HG03175 (cell line): ENCODE measurements around the gene C18orf63.
A peak's percentile ranks its signal among the peaks of the same experiment; 100 is the strongest.
"Not testable (repeated sequence)": the region's sequence is repeated elsewhere in the genome, so short reads cannot be mapped to it uniquely, and the experiment has no call there.

Experiments used
- ATAC-seq: cut with Tn5 transposase; IDR thresholded peaks from one replicate; pipeline ENCODE4 v1.9.1; 2021; ENCODE audit warnings: mild to moderate bottlenecking, moderate library complexity; ENCODE audit not compliant: unreplicated experiment

Gene C18orf63

DNA sequence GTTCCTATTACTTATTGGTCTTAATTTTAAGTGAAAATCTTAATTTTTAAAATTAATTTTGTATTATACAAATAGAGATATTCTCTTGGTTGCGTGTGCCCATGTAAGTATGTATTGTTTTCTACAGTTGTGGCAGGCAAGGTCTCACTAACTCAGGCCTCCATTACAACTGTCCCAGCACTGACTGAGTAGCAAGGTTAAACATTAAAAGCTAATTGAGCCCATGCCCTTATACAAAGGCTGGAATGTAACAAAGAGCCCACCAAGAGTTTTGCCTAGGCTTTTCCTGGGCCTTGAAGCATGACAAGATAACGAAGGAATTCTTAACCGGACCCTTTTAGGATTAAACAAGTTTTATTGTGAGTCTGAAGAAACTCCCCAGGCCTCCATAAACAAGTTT, 11.2 kb downstream of the C18orf63 start:
- not testable (repeated sequence) for ATAC-seq

DNA sequence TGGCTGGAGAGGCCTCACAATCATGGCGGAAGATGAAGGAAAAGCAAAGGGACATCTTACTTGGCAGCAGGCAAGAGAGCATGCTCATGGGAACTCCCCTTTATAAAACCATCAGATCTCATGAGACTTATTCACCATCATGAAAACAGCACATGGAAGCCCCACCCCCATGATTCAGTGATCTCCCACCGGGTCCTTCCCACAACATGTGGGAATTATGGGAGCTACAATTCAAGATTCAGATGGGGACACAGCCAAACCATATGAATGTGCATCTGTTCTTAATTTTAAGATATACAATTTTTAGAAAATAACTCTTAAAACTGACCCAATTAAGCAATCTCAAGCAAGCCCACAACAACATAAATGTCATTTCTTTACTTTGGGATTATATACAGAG, 12.6 kb downstream of the C18orf63 start:
- no peak for ATAC-seq

DNA sequence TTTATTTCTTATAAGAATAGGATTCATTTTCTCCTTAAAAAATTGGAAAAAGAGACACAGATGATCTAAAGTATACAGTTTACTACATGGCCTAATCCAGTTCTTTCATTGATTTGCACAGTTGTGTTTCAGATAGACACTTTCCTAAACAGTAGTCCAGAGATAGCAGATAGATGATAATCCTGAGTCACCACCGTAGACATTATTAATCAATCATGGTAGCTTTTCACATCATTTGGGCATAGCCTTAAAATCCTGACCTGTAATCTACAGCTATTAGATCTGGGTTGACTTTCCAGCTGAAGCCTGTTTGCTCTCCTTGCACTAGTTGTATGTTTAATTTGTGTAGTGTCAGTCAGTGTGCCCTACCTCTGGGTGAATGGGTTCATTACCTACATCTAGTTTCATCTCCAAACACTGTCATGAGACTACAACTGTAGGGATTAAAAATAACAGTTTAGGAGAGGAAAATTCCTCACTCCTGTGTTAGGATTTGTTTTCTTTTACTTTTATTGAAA, 14.1 kb downstream of the C18orf63 start:
- ATAC-seq = no peak

DNA sequence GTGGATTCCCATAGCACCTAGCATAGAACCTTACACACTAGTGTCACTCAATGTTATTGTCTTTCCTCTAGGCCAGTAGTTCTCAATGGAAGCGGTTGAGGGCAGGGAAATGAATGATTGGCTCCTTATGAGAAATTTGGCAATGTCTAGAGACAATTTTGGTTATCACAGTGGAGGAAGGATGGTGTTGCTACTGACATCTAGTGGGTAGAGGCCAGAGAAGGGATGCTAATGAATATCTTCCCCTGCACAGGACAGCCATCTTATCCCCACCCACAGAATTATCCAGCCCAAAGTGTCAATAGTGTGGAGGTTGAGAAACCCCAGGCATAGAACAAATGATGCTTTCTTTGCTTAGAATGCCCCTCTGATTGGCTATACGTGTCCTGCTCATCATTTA, 15.8 kb downstream of the C18orf63 start:
- ATAC-seq = no peak

DNA sequence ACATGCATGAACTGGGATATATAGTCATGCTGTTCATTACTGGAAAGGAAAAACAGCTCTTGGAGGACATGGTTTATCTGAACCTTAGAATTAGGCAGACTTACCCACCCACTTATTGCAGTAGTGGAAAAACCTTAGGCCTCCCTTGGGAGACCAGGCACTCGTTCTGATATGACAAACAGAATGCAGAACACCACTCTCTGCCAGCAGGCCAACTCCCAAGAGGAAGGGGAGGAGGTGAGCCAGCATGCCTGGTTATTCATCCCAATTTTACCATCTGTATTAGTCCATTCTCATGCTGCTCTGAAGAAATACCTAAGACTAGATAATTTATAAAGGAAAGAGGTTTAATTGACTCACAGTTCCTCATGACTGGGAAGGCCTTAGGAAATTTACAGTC, 17.5 kb downstream of the C18orf63 start:
- no peak for ATAC-seq

DNA sequence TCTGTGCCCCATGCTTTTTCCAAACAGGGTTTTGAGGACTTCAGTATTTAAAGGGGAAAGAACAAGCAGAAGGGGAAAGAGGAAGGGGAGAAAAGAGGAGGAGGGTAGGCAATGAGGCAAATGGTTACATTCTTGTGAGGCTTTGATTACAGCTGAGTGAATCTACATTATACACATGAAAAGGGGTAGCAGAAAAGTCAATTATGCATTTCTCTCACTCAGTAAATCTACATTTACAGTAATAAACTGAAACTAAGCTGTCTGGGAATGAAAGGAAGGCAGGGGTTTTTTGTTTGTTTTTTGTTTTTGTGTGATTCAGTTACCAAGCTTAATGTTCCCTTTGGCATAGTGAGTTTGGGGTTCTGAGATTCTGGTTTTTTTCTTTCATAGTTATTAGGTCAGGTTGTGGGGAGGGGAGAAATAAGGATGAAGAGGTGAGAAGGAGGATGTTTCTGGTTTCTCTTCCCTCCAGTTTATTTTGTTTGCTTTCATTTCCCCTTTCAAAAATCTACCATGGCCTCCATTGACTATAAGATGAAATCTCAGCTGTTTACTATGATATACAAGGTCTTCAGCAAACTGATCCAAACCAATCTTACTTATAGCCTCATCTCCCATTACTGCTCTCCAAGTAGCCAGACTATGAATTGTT, 18.7 kb downstream of the C18orf63 start:
- peak; percentile 72 for ATAC-seq

DNA sequence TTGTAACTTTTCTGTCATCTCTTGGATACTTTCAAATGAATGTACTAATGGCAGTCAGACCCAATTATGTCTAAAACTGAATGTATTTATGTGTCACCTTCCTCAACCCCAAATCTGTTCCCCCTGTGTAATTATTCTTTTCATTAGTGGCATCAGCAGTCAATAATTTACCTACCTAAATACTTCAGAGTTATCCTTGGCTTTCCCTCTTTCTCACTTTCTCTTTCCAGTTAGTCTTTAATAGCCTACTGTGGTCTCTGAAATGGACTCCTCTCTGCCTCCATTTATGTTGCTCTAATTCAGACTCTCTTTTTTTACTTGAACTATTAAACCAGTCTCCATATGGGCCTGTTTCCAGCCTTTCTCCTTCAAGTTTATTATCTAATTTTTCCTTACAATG, 21.0 kb downstream of the C18orf63 start:
- ATAC-seq = no peak

DNA sequence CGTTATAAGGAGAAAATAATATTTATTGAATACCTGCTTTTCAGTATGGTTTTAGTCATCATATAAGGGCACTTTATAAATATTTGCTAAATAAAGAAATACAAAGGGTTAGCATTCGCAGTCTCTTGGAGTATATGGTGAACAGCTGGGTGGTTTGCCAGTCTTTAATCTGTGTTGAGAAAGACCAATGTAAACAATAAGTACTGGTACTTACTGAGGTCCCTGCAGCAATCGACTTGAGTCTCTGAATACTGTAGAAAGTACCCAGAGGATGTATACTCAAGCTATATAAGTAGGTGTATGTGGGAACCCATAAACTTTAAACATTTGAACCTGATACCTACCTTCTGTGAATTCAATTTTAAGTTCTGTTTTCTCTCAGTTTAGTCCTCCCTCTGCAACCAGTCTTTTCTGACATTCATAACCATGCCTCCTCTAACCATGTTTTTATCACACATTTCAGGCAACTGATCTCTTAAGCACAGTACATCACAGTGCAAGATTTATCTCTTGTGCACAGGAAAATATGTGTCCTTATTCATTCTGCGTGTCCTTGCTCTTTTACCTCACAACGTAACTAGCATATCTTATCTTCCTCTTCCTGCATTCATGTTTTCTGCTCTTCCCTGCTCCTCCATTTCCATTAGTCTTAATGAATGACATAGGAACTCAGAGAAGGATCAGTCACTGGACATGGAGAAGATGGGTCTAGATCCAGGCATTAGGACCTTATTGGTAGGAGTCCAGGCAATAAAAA, 21.7 kb downstream of the C18orf63 start:
- no peak for ATAC-seq

DNA sequence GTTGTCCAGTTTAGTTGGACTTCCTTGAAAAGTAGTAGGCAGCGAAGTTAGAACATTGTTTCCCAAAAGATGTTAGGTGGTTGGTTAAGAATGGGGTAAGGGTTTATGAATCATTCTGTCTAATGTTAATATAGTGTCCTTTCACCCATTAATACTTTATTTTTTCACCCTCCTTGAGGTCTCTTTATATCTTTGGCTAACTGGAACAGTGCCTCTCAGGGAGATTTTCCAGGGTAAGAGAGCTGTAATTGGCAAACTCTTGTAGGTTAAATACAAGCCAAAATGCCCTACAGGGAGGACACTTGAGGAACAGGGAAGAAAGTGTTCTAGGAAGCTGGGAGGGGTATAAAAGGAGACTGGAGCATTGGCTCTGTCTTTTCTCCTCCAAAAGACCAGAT, 22.3 kb downstream of the C18orf63 start:
- ATAC-seq = no peak

DNA sequence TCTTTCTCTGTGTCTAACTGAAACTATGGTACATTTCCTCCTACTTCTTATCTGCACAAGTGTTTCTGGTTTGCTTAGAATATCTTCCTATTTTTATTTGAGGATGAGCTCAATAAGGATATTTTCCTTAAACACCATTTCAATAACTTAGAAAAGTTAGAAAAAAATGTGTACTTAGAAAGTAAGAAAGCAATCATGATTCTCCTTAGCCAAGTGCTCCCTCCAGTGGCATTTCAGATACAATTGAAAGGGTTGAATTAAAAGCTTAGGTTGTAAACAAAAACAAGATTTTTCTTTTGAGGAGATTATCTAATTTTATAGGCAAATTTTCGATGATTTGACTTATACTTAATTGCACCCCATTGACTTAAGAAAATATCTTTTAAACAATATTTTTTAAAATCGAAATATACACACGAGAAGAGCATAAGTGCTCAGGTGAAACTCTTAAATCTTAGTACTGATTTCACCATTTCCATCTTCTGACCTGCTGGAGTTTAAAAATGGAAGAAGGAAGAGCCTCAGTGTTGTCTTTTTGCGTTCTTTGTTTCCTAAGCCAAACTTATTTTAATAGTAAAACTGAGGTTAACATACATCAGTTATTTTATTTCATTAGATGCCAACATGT, 26.9 kb downstream of the C18orf63 start:
- ATAC-seq = no peak

DNA sequence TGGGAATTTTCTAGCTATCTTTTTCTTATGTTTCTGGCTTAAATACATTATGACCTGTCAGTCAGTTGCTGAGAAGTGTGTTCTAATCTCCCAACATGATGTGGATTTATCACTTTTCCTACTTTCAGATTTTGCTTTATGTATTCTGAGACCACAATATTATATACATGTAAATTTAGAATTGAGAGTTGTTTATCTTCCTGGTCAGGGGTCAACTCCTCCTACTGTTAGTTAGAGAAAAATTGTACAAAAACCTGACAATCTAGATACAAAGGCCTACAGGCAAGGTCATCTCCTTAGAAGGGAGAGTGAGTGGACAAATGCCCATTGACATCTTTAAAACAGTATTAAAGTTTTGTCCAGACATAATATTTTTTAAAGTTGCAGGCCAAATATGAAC, 30.6 kb downstream of the C18orf63 start:
- no peak for ATAC-seq

DNA sequence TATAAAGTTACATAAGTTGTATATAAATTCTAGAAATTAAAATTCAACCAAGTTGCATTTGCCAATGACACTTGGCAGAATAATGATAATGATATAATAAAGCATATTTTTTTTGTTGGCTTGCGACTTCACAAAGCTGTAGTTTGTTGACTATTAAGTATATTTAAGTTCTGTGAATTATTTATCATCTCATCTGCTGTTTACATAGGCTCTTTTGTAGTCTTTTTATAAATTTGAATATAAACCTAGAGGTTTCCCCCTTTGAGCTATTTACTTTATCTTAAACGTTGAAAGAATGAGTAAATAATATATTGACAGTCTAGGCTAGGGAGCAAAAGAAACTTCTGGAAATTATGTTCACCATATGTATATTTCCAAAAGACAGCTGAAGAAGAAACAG, 32.9 kb downstream of the C18orf63 start:
- ATAC-seq = no peak

DNA sequence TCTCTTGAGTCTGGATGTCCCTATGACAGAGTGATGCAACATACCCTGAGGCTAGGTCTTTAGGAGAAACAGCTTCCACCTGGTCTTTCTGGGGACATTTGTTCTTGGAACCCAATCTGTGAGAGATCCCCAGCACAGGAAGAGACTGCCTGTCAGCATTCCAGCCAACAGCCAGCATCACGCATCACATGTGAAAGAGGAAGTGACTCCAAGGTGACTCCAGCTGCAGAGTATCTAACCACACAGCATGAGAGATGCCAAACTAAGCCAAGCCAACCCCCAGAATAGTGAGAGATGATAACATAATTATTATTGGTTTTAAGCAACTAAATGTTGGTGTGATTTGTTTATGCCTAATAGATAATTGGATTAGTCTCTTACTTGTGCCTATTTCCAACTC, 35.7 kb downstream of the C18orf63 start:
- ATAC-seq = peak; percentile 75

DNA sequence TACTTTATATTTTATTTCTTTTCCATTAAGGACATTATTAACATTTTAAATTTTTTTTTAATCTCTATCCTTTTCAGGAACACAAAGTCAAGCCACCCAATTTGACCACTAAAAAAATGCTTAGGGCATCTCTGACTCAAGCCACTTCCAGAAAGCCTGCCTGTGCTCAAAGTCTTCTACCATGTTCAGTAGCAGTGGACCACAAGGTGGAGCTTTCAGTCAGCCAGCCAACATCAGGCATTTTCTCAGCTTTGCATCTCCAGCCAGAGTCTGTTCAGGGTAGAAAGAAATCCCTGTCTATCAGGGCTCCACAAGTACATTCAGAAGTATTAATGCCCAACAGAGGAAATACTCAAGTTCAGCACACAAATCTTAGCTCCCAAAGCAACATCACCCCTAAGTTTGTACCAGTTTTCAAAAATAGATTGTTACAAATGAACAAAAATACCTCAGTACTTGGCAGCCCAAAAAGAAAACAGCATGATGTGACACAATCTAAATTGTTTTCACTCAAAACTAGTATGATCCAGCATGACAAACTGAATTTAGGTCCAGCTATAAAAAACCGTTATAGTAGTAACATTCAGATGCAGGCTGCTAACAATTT, 37.6 kb downstream of the C18orf63 start:
- peak; percentile 58 for ATAC-seq

DNA sequence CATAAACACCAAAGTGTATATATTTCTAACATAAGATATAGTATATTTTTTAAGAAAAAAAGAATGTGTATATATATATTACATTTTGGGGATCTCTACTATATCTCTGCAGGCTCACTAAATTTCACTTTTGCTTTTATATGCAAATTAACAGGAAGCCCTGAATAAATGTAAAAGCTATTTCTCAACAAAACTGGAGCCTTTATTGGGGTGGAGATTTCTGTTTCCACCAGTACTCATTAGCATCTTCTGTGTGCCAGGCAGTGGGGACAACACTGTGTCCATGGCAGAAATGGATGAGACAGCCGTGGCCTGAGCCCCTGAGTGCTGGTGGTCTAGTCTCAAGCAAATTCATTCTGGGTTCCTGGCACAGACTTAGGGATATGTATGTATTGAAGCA, 41.3 kb downstream of the C18orf63 start:
- no peak for ATAC-seq

DNA sequence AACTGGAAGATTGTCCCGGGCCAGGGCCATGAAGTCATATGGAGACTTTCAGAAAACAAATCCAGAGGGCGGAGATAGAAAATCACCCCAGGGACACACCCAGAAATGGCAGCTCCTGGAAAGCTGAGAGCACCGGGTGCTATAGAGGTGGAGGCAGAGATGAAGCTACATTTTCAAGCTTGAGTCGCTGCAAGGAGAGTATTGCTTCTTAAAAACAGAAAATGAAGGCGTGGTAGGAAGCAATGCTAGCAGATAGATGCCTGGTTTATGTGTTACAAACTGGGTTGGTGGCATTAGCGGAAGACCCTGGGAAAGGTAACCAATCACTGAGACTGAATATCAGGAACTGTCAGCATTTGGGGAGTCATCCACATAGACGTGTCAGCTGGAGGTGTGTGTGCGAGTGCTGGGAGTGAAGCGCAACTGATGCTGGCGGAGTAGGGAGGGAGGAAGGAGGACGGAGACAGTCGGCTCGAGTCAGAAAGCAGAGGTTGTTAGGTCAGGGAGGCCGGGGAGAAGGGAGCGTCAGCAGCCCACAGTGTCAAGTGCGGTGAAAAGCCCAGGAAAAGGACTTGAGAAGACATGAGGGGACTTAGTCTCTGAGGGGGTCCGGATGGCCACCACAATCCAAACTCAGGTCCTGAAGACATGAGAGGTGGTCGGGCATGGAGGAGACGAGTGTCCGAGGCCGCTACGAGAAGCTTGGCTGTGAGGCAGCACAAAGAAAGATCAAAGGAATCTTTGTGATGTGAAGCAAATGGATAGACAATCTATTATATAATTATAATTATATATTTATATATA, 45.4 kb downstream of the C18orf63 start:
- ATAC-seq = no peak

DNA sequence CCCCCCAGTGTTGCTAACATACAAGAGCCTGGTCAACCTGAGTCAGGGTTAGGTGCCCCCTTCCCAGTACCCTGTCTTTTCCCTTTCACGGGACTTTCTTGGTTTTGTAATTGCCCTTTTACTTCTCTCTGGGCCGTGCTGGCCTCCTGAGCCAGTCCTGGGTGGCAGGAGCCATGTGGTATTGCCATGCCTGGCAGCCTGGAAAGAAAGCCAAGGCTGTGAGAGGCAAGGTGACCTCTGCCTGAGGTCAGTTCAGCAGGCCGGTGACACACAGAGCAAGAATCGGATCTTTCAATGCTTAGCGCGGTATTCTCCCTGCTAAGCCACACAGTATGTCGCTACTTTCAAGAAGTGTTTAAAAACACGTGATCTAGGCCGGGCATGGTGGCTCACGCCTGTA, 52.3 kb downstream of the C18orf63 start:
- no peak for ATAC-seq

DNA sequence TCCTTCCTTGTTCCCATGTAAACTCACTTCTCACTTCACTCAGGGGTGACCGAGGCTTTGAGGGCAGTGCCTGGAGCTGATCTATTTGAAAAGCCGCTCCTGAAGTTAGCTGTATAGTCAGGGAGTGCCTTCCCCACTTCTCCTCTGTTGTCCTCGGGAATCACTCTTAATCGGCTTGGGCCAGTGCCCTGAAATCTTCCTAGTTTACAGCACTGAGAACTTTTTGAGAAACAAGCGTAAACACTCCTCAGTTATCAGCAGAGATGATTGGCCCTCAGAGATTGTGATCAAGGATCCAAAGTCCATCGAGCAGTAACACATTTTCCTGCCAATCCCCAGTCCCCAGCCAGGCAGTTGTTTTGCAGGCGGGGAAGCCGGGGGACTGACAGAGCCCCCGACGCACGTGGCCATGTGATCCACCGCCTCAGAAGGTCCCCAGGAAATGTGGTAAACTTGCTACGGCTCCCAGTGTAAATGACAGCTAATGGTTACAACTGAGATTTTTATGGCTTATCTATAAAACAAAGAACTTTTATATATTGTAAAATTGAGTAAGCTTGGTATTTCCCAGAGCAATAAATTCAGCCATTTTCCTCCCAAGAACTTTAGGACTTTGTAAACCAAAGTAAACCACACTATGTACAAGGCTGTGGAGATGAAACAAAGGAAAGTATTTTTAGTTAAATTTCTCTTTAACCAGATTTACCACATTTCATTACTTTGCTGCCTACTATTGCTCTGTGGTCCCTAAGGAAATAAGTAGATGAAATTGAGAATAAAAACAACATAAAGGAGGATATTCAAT, 53.5 kb downstream of the C18orf63 start:
- no peak for ATAC-seq

DNA sequence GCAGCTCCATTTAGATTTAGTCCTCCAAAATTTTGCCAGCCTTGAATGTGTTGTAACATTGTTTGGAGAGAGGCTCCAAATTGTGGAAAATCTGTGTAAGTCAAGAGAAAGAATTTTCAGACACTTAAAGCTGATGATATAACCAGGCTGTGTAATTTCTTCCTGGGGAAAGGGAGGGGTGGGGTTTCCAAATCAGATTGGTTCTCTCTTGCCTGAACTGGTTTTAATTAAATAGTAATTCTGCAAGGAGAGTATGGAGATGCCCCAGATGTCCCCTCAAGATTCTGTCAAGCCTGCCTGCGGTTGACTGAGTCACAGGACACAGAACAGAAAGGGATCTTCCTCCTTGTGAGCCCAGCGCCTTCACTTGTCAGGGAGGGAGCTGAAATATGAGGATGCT, 54.5 kb downstream of the C18orf63 start:
- ATAC-seq = no peak

DNA sequence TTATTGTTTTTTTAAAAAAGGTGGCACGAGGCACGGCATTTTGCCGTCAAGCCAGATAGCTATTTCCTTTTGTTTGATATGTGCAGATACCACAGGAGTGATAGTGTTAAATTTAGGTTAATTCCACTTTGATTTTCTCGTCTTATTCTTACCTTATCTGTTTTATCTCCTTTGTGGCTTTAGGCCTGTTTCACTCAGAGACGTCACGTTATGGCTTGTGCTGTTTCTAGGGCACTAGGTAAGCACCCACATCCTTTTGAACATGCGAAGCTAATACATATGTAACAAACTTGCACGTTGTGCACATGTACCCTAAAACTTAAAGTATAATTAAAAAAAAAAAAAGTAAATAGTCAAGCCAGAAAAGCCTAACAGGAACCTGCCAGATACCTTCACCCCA, 57.8 kb downstream of the C18orf63 start:
- no peak for ATAC-seq
